Cardiac fibroblast (primary cell): ENCODE data around the gene UBE2E3.
"Not testable (repeated sequence)": the region's sequence is repeated elsewhere in the genome, so short reads cannot be mapped to it uniquely, and the experiment has no call there.

Experiments
- DNase-seq, 2 donors: peaks; one replicate each; pipeline versions ENCODE4 v3.0.0 to v3.0.0-alpha.2; 2010; ENCODE audit warnings: low read depth in 2 of 2
- H3K4me3 ChIP-seq, 2 donors: replicated peaks in 1 of 2; 1 replicate in 1 of 2; 2 replicates in 1 of 2; pipeline ENCODE4 v1.5.1; 2011; ENCODE audit warnings: low read depth in 2 of 2, low read length in 2 of 2, mild to moderate bottlenecking in 2 of 2, moderate library complexity in 1 of 2
- CTCF ChIP-seq: IDR thresholded peaks from one replicate; pipeline ENCODE4 v1.5.1; 2011; ENCODE audit warnings: low read depth, mild to moderate bottlenecking, low read length, inconsistent platforms

UBE2E3 gene

GRCh38 chr2:180980106-180980942 lies at the start of gene UBE2E3:
UBE2E3 (plus strand) TSS chr2:180980605; CDS start chr2:180982043, 1,438 bp downstream.
- peak within 1 kb of the TSS; percentile 67 to 75 for H3K4me3 ChIP-seq
- TF ChIP-seq CTCF, result peak; percentile 66
- peak; percentile 80 to 86 for DNase-seq

- H3K4me3 ChIP-seq, result no peak overlapping the region
- DNase-seq, result no peak
- no peak for TF ChIP-seq CTCF
These were observed 48.6 kb upstream of the UBE2E3 start for GRCh38 chr2:180931841-180932240.

GRCh38 chr2:180933332-180933731 lies 47.1 kb upstream of the UBE2E3 start:
- TF ChIP-seq CTCF, result no peak
- no peak for DNase-seq
- no peak overlapping the region for H3K4me3 ChIP-seq

- no peak overlapping the region for H3K4me3 ChIP-seq
- peak in 1 of 2 donors; percentile 22 for DNase-seq
- TF ChIP-seq CTCF, result no peak
These were observed 45.5 kb upstream of the UBE2E3 start for GRCh38 chr2:180934911-180935310.

GRCh38 chr2:180937480-180937879 lies 42.9 kb upstream of the UBE2E3 start:
- DNase-seq, H3K4me3 ChIP-seq: not testable (repeated sequence)

GRCh38 chr2:180938451-180938850 lies 42.0 kb upstream of the UBE2E3 start:
- peak; percentile 65 to 72 for DNase-seq
- no peak for TF ChIP-seq CTCF
- H3K4me3 ChIP-seq, result no peak overlapping the region

- TF ChIP-seq CTCF, result no peak
- no peak for DNase-seq
- no peak overlapping the region for H3K4me3 ChIP-seq
These were observed 37.1 kb upstream of the UBE2E3 start for GRCh38 chr2:180943275-180943674.
